Posterior cingulate gyrus (tissue), 11 donors: ENCODE results near the gene UBE2Z.
"Not testable (repeated sequence)": the region's sequence is repeated elsewhere in the genome, so short reads cannot be mapped to it uniquely, and the experiment has no call there.

Experiments
- DNase-seq, 10 donors: peaks; one replicate each; pipeline versions ENCODE4 v3.0.0 to v3.0.0-alpha.2; 2020 to 2021; ENCODE audit warnings: mixed read lengths in 3 of 10
- intact Hi-C: fragments of 100-400 bp; cut with DNase I; formaldehyde crosslinking; loops from one replicate; pipeline ENCODE4 v1.15.1; 2023

Gene UBE2Z

DNA sequence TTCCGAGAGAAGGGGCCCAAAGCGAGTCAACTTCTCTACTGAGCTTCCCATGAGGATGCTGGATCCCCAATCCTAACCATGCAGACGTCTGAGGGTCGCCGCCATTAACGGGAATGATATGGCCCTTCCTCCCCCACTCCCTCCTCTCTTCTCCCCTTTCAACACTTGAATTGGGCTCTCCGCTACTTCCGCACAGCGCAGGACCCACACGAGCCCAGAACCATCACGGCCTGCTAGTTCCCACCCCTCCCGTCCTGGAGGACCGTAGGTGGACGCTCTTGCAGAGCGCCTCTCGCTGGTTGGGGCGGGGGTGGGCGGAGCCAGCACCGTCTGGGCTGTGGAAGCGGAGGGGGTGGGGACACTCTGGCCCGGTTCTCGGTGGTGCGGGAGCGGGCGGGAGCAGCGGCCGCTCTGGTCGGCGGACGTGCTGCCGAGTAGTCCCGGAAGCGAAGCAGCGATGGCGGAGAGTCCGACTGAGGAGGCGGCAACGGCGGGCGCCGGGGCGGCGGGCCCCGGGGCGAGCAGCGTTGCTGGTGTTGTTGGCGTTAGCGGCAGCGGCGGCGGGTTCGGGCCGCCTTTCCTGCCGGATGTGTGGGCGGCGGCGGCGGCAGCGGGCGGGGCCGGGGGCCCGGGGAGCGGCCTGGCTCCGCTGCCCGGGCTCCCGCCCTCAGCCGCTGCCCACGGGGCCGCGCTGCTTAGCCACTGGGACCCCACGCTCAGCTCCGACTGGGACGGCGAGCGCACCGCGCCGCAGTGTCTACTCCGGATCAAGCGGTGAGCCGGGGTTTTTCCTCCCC, at the start of gene UBE2Z:
Gene UBE2Z (plus strand): TSS at position 361 of the 797 bp plus-strand sequence. CDS start 97 bp downstream, at position 458.
- intact Hi-C loops = loop anchor here (1.0 kb wide), 1 partner anchor 16 kb away; the partner anchor contains the start of gene ATP5MC1
- DNase-seq = peak; percentile 87 to 99 (median 94)

GRCh38 chr17:48860034-48860433, 48.2 kb upstream of the UBE2Z start:
- intact Hi-C loops = no loop called here
- no peak for DNase-seq

- no peak for DNase-seq
- intact Hi-C loops = no loop called here
Measured at GRCh38 chr17:48860456-48860855, 47.8 kb upstream of the UBE2Z start.

GRCh38 chr17:48868916-48869500, 39.2 kb upstream of the UBE2Z start:
- intact Hi-C loops = no loop called here
- DNase-seq = no peak

- intact Hi-C loops = no loop called here
- no peak for DNase-seq
Measured at GRCh38 chr17:48869821-48870318, 38.3 kb upstream of the UBE2Z start.

DNA sequence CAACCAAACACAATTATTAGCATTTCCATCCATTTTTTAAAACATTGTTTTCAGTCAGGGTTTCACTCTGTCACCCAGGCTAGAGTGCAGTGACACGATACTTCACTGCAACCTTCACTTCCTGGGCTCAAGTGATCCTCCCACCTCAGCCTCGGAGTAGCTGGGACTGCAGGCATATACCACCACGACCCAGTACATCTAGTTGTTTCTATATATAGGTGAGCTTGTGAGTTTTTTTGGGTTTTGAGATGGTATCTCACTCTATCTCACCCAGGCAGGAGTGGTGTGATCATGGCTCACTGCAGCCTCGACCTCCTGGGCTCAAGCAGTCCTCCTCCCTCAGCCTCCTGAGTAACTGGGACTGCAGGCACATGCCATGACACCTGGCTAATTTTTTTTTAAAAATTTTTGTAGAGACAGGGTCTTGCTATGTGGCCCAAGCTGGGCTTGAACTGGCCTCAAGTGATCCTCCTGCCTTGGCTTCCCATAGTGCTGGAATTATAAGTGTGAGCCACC, 37.1 kb upstream of the UBE2Z start:
- DNase-seq = no peak
- intact Hi-C loops = no loop called here

DNA sequence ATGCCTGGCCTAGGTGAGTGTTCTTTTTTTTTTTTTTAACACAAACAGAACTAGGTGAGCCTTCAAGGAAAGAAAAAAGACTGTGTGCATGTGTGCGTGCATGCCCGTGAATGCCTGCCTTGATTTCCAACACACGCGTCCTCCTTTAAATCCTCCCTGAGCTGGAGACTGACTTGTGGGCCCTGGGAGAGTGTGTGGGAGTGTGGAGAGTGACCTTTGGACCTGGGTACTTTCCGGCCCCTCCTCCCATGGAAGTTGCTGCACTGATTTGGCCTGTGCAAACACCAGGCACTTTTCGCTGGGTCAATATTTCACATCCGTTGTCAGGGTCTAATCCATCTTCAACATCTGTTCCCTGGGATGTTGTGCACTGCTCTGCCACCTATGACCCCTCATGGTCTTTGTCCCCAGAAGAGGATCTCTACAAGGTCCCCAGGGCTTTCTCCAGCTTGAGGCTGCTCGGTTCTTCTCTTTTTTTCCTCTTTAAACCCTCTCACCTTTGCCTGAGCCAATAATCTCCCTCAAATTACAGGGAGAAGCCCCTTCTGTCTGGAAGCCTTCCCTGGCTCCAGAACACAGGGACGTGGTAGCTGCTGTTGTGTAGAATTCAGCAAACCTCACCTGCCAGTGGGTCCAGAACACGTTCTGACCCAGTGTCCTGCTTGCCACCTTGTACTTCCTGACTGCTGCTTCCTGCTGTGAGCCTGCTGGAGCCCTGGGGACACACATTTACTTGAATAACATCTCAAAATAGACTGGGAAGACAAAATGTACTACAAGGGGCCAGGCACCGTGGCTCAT, 36.5 kb upstream of the UBE2Z start:
- intact Hi-C loops = no loop called here
- DNase-seq = no peak

DNA sequence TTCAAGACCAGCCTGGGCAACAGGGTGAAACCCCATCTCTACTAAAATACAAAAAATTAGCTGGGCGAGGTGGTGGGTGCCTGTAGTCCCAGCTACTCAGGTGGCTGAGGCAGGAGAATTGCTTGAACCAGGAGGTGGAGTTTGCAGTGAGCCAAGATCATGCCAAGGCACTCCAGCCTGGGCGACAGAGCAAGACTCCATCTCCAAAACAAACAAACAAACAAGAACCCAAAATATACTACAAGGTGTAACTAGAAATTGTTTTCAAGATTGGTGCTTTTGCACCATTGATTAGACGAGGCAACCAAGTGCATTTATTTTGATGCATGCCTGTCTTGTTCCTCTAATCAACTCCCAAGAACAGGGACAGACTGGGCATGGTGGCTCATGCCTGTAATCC, 35.8 kb upstream of the UBE2Z start:
- intact Hi-C loops = not testable (repeated sequence)

DNA sequence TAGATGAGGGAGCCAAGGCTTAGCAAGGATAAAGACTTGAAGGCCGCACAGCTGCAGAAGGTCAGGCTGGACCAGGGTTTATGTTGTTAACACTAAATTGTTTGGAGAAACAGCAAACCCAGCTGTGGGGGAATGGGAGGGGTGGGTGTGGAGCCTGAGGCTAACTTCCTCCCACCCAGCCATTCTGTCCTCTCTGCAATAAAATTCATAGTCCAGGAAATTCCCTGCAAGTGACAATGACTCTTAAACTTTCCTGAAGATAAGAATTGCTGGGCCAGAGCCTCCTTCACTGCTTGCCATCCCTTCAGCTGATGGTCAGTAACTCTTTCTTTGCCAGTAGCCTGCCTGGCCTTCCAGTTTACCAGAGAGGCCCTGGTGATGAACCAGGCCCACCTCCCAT, 35.0 kb upstream of the UBE2Z start:
- intact Hi-C loops = no loop called here
- no peak for DNase-seq

More for the DNA sequence above, 35.8 kb upstream of the UBE2Z start:
- not testable (repeated sequence) for DNase-seq

GRCh38 chr17:48873696-48874443, 34.3 kb upstream of the UBE2Z start:
- intact Hi-C loops = no loop called here
- no peak for DNase-seq

DNA sequence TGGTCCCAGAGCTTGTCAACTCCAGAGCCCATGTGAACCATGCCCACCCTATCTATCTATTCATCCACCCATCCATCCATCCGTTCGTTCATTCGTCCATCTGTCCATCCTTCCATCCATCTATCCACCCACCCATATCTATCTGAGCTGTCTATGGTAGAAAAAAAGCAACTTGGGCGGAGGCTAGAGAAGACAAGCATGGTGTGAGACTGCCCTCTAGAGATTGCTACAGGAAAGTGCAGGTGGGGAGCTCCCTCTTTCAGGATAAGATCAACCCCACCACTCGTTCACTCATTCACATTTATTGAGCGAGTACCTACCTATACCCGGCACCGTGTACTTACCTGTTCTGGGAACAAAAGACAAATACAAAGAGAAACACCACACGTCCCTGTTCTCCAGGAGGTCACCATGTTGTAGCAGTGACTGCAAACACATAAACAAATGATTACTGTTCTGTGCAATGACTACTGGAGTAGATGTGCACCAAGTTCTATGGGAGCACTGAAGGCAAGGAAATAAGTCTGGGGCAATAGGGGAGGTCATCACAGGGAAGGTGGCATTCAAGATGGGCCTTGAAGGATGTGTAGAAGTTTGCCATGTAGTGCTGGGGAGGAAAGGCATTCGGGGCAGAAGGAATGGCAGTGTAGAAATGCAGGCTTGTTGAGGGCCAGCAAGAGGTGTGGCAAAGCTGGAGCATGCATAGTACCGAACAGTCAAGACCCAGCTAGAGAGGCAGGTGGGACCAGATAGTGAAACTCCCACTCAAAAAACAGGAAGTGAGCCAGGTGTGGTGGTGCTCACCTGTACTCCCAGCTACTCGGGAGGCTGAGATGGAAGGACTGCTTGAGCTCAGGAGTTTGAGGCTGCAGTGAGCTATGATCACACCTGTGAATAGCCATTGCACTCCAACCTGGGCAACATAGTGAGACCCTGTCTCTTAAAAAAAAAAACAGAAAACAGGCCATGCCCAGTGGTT, 29.0 kb upstream of the UBE2Z start:
- DNase-seq = peak in 4 of 10 donors; percentile 36 to 51 (median 44)
- intact Hi-C loops = loop anchor here (2.0 kb wide), 3 partner anchors 74 to 208 kb away; no protein-coding TSS in a partner anchor

DNA sequence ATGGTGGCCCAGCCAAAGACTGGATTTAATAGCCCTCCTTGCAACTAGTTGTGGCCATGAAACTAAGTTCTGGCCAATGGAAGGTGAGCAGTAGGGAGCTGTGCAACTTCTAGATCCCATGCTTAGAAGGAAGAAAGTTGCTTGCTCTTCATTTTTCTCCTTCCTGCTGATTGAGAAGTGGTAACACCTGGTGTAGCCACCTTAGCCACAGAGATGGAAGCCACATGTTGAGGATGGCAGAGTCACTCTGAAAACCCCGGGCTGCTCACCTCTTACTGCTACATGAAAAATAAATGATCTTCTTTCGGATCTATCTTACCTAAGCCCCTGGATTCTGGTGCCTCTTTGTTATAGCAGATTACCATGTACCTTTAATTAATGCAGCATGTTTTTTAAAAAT, 25.9 kb upstream of the UBE2Z start:
- no peak for DNase-seq
- intact Hi-C loops = loop anchor here (5.0 to 10.0 kb wide), 2 partner anchors 47 to 150 kb away; partner anchors contain the start of gene CALCOCO2

DNA sequence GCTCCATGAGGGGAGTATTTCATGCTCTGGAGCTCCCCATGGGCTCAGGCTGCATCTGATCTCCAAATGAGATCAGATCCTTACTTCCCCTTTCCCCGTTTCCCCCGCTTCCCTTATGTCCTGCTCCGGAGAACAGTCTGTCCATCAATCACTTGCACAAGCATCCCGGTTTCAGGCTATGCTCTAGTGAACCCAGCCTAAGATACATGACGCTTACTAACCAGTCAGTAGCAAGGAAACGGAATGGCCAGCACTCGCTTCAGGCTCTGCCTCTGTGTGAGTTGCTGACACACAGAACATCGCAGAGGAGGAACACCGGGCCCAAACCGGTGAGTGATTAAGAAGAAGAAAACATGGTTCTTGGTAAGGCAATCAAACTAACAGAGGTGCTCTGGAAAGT, 25.0 kb upstream of the UBE2Z start:
- no peak for DNase-seq
- intact Hi-C loops = loop anchor here (5.0 to 10.0 kb wide), 2 partner anchors 48 to 149 kb away; partner anchors contain the start of gene CALCOCO2

DNA sequence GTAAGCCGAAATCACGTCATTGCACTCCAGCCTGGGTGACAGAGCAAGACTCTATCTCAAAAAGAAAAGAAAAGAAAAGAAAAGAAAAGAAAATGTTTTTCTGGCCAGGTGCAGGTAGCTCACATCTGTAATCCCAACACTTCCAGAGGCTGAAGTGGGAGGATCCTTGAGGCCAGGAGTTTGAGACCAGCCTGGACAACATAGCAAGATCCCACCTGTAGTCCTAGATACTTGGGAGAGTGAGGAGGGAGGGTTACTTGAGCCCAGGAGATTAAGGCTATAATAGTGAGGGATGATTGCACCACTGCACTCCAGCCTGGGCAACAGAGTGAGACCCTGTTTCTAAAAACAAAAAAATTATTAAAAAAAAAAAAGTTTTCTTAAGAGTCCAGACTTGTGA, 18.1 kb upstream of the UBE2Z start:
- DNase-seq = no peak
- intact Hi-C loops = loop anchor here (10.0 kb wide), 1 partner anchor 55 kb away; the partner anchor contains the start of gene SNF8

GRCh38 chr17:48892940-48893645, 15.1 kb upstream of the UBE2Z start:
- no peak for DNase-seq
- intact Hi-C loops = loop anchor here (1.0 to 10.0 kb wide), 2 partner anchors 15 to 52 kb away; partner anchors contain the start of genes SNF8 and UBE2Z

DNA sequence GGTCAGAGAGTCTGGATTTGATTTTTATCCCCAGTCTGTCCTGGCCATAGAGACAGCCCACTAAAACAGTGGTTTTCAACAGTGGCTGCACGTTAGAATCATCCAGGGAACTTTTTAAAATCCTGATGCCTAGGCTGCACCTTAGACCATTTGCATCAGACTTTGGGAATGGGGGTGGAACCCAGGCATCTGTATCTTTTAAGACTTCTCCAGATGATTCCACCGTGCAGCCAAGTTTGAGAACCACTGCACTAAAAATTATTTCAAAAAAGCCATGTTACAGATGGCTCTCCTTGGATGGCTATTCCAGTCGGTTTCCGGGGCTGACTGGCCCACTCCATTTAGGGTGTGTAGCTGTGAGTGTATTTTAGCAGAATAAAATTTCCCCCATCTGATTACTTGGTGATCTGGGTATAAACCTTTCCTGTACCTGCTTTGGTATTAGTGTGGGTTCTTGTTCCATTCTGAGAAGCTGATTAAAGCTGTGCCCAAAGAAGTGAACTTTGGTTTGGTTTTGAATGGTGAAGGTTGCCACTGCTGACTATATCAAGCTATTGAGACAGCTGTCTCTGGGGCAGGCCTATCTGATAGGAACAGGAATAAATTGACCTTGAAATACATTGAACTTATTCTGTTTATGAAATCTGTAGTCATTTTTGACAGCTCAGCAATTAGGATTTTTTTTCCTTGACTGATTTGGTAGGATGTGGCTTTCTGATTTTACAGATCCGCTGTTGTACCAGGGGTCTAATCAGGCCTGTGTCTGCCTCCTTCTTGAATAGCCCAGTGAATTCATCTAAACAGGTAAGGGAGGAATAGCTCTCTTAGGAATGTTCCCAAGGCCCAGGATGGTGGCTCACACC, 14.3 kb upstream of the UBE2Z start:
- intact Hi-C loops = loop anchor here (10.0 kb wide), 1 partner anchor 51 kb away; the partner anchor contains the start of gene SNF8

DNA sequence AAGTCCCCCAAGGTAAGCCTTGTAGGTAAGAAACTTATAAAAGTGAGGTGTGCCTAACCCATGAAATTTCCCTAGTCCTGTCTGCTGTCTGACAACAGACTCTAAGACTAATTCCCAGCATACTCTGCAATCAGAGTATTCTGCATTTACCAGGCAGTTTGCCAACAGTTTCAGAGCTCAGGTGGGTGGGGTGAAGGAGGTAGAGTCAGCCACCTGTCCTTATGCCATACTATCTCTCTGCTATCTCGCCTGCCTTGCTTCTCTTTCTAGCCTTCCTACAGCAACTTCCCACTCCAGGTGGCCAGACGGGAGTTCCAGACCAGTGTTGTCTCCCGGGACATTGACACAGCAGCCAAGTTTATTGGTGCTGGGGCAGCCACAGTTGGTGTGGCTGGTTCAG, 13.3 kb upstream of the UBE2Z start:
- intact Hi-C loops = loop anchor here (10.0 kb wide), 1 partner anchor 50 kb away; the partner anchor contains the start of gene SNF8
- no peak for DNase-seq

More for the DNA sequence above, 14.3 kb upstream of the UBE2Z start:
- DNase-seq = no peak
